Heart left ventricle (tissue), 13 donors: Measurements from ENCODE around the gene CAMTA1.

Source experiments
- CTCF ChIP-seq, 12 donors: fragments of 200-600 bp; sonication (generic) in 4 of 12; IDR thresholded peaks; one replicate each; pipeline versions ENCODE4 v1.5.0 to v1.8.0; 2018 to 2022; ENCODE audit warnings: antibody characterized with exemption in 12 of 12, mild to moderate bottlenecking in 5 of 12
- POLR2A ChIP-seq, 2 donors: fragments of 450-650 bp; IDR thresholded peaks; one replicate each; pipeline ENCODE4 v1.6.1; 2017; ENCODE audit warnings: antibody characterized with exemption in 2 of 2, mild to moderate bottlenecking in 2 of 2, moderate library complexity in 2 of 2
- donor health status: ischemic (EF 13 %, LVEDD 7.1; RV severe dilation, severe dysfunction).
- donor health status: DM: no; HTN: yes; CAD: no.
- donor health status: DM: no; HTN: no; CAD: no.
- donor health status: ischemic (EF 25% LVEDD 6.9; RV normal size, moderate dysfunction).
- donor health status: ischemic (EF 25% LVEDD 5.7; RV mildly dilated, moderate dysfunction).
- donor health status: ischemic (EF 35%, LVEDD 5.7; RV mildly dilated, moderate dysfunction).
- donor health status: nonischemic (EF 11% LVEDD 7.7; RV severe dilation, severe dysfunction).
- donor health status: DM: yes; HTN: yes; CAD: no.
- donor health status: PGD.
- donor health status: ischemic (EF 29% LVEDD 5.4; RV normal size, mild dysfunction).
- donor health status: nonischemic (EF 23%, LVEDD 6.1; RV moderate dilation, normal function).

- TF ChIP-seq CTCF (IDR thresholded peaks at IDR 0.05) (no peak), POLR2A (IDR thresholded peaks at IDR 0.05) (no peak)
Measured at GRCh38 chr1:6971048-6971447, 185.8 kb downstream of the CAMTA1 start.
